Uterus (tissue), 4 donors: ENCODE measurements around the gene ELK3. TPM values are rescaled to one million over a fixed set of nuclear protein-coding genes. Genes with fewer than 3 reads are reported as not detected.
A peak's percentile ranks its signal among the peaks of the same experiment; 100 is the strongest.

Experiments used
- DNase-seq, 2 donors: peaks; one replicate each; pipeline ENCODE4 v3.0.0-alpha.2; 2019 to 2020
- H3K27ac ChIP-seq, 2 donors: fragments of 200-600 bp; sonication (generic); 1 replicate in 1 of 2; 2 replicates in 1 of 2; pipeline ENCODE4 v1.5.1; 2016 to 2018
- H3K27me3 ChIP-seq, 2 donors: fragments of 200-600 bp; sonication (generic); one replicate each; pipeline ENCODE4 v1.5.1; 2018 to 2019; ENCODE audit warnings: control low read depth in 1 of 2
- H3K36me3 ChIP-seq, 2 donors: fragments of 200-600 bp; sonication (generic); one replicate each; pipeline ENCODE4 v1.5.1; 2019; ENCODE audit warnings: control low read depth in 1 of 2
- H3K4me1 ChIP-seq, 2 donors: fragments of 200-600 bp; sonication (generic); one replicate each; pipeline ENCODE4 v1.5.1; 2018 to 2019; ENCODE audit warnings: control low read depth in 1 of 2
- H3K4me3 ChIP-seq, 2 donors: fragments of 200-600 bp; sonication (generic); 1 replicate in 1 of 2; 2 replicates in 1 of 2; pipeline ENCODE4 v1.5.1; 2018 to 2019; ENCODE audit warnings: mild to moderate bottlenecking in 1 of 2
- H3K9me3 ChIP-seq, 2 donors: fragments of 200-600 bp; sonication (generic); one replicate each; pipeline ENCODE4 v1.5.1; 2019; ENCODE audit warnings: control low read depth in 1 of 2
- CTCF ChIP-seq, 4 experiments: fragments of 200-600 bp in 2 of 4; fragments of 450-650 bp in 2 of 4; sonication (generic) in 2 of 4; IDR thresholded peaks; one replicate each; pipeline ENCODE4 v1.5.1; 2016 to 2019; ENCODE audit warnings: antibody characterized with exemption in 4 of 4, mild to moderate bottlenecking in 2 of 4, moderate library complexity in 1 of 4
- POLR2A ChIP-seq, 2 donors: fragments of 450-650 bp; IDR thresholded peaks; one replicate each; pipeline ENCODE4 v1.6.1; 2016; ENCODE audit warnings: antibody characterized with exemption in 2 of 2, mild to moderate bottlenecking in 1 of 2, moderate library complexity in 1 of 2
- intact Hi-C: fragments of 100-400 bp; cut with DNase I; formaldehyde crosslinking; loops from one replicate; pipeline ENCODE4 v1.15.1; 2023; ENCODE audit warnings: low total_unique reads
- total RNA-seq, 4 donors: library from RNA; depleted of rRNA in 3 of 4; stranded (reverse); fragments of >200 nt in 3 of 4; gene quantifications; one replicate each; pipeline versions ENCODE4 v1.1.0 to v1.2.4, GENCODE V29; 2014 to 2023
- donor health status: DM: yes; HTN: yes; CAD: no.

Gene ELK3
- total RNA-seq, 4 donors from 2014 or later = 36.8 to 81.1 (median 44.9) TPM

GRCh38 chr12:96237035-96237434, 42.9 kb downstream of the ELK3 start:
- Histone ChIP-seq H3K9me3 (no peaks in the 10 kb centered on the region), H3K27me3 (no peaks in the 10 kb centered on the region), H3K4me3 (no peak overlapping the region), H3K36me3 (no peaks in the 10 kb centered on the region), H3K27ac (peak overlapping the region; percentile 88 to 96), H3K4me1 (peaks cover 45 to 55% of the 10 kb centered on the region in 2 donors)
- TF ChIP-seq CTCF (IDR thresholded peaks at IDR 0.05) (no peak), POLR2A (IDR thresholded peaks at IDR 0.05) (no peak)
- peak in 1 of 2 donors; percentile 51 for DNase-seq
- intact Hi-C loops = loop anchor here (10.0 kb wide), 1 partner anchor 158 kb away; no protein-coding TSS in a partner anchor

- Histone ChIP-seq H3K4me3 (no peak overlapping the region), H3K9me3 (no peaks in the 10 kb centered on the region), H3K4me1 (peaks cover 45 to 53% of the 10 kb centered on the region in 2 donors), H3K27ac (peak overlapping the region; percentile 88 to 96), H3K36me3 (no peaks in the 10 kb centered on the region), H3K27me3 (no peaks in the 10 kb centered on the region)
- peak; percentile 81 to 86 for DNase-seq
- no peak for TF ChIP-seq POLR2A (IDR thresholded peaks at IDR 0.05)
- no peak for TF ChIP-seq CTCF (IDR thresholded peaks at IDR 0.05)
- intact Hi-C loops = loop anchor here (10.0 kb wide), 1 partner anchor 157 kb away; no protein-coding TSS in a partner anchor
Observed at GRCh38 chr12:96237465-96238077, 43.4 kb downstream of the ELK3 start.

- intact Hi-C loops = loop anchor here (10.0 kb wide), 1 partner anchor 156 kb away; no protein-coding TSS in a partner anchor
- TF ChIP-seq POLR2A (IDR thresholded peaks at IDR 0.05) = no peak
- no peak for TF ChIP-seq CTCF (IDR thresholded peaks at IDR 0.05)
- Histone ChIP-seq H3K9me3 (no peaks in the 10 kb centered on the region), H3K27me3 (no peaks in the 10 kb centered on the region), H3K4me3 (no peak overlapping the region), H3K27ac (peak overlapping the region; percentile 88 to 96), H3K4me1 (peaks cover 45 to 50% of the 10 kb centered on the region in 2 donors), H3K36me3 (no peaks in the 10 kb centered on the region)
- DNase-seq = no peak
Observed at GRCh38 chr12:96238336-96239047, 44.3 kb downstream of the ELK3 start.

DNA sequence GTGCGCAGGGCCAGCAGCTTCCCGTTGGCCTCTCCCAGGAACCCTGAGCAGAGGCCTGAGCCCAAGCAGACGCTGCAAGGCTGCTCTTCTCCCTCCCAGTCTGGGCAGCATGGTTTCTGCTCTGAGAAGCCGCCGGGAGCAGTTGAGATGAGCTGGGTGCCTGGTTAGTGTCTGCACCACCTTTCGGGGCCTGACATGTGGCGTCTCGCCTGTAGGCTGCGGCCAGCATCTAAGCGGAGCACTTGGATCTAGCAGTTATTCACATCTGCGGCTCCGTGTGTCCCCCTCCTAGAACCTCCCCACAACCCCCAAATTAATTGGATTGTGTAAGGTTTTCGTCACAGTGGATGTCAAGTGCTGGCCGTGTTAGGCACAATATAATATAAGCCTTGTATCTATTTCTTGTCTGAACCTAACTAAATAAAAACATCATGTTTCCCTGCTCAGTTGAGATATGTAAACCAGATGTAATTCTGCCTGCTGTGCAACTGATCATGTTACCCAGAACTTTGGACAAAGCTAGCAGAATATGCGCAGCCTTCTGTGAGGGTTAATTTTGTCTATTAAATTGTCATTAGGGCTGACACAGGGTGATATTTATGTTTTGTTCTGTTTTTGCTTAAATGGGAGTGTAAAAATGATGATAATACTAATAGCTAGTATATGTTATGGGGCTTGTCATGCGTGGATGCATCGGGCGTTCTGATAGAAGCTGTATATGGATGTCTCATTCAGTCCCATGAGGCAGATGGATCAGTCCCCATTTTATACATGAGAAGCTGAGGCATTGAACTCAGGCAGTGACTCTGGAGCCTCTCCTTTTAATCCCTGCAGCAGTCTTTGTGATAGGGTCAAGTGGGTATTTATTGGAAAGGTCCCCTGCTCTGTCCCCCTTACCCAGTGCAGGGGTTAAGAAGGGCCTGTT, 45.8 kb downstream of the ELK3 start:
- no peak overlapping the region for H3K4me3 ChIP-seq

More for the DNA sequence above, 45.8 kb downstream of the ELK3 start:
- peak; percentile 88 to 91 for DNase-seq
- peak overlapping the region; percentile 88 to 96 for H3K27ac ChIP-seq
- no peaks in the 10 kb centered on the region for H3K27me3 ChIP-seq
- intact Hi-C loops = loop anchor here (10.0 kb wide), 1 partner anchor 155 kb away; no protein-coding TSS in a partner anchor
- no peak for TF ChIP-seq POLR2A (IDR thresholded peaks at IDR 0.05)
- TF ChIP-seq CTCF (IDR thresholded peaks at IDR 0.05) = peak in 1 of 4 experiments; percentile 14
- no peaks in the 10 kb centered on the region for H3K9me3 ChIP-seq
- no peaks in the 10 kb centered on the region for H3K36me3 ChIP-seq
- peaks cover 34 to 40% of the 10 kb centered on the region in 2 donors for H3K4me1 ChIP-seq
